SK-N-SH (cell line): Measurements from ENCODE around the gene TICRR. TPM values are rescaled to one million over a fixed set of nuclear protein-coding genes. Genes with fewer than 3 reads are reported as not detected.

Experiments
- CTCF ChIA-PET: fragments of 300-600, 350-600 bp; formaldehyde crosslinking; extraction: SDS; loops from one replicate; lab custom pipeline; 2021; lab: Yijun Ruan, JAX
- POLR2A ChIA-PET: fragments of 350-600 bp; sonication (Branson Sonifier 250); formaldehyde crosslinking; extraction: SDS; loops from one replicate; lab custom pipeline; 2020; ENCODE audit warnings: antibody characterized with exemption, inconsistent platforms; lab: Yijun Ruan, JAX
- DNase-seq: peaks from one replicate; pipeline ENCODE4 v3.0.0; 2012
- H2AFZ ChIP-seq: fragments of 200-600 bp; sonication (generic); 2 replicates; pipeline ENCODE4 v1.8.1; 2016; ENCODE audit warnings: antibody characterized with exemption, mild to moderate bottlenecking, low read depth
- H3F3A ChIP-seq: fragments of 200-600 bp; sonication (generic); replicated peaks from 2 replicates; pipeline ENCODE3; 2016; ENCODE audit warnings: antibody characterized with exemption, mild to moderate bottlenecking; ENCODE audit not compliant: insufficient read depth
- H3K27ac ChIP-seq, 2 experiments: fragments of 200-500 bp in 1 of 2; fragments of 200-600 bp in 1 of 2; sonication (Bioruptor generic) in 1 of 2; sonication (generic), shearing (Covaris generic) in 1 of 2; 2 replicates each; pipeline versions ENCODE4 v1.5.1 to v1.6.1; 2014 to 2016; ENCODE audit warnings: low read depth in 2 of 2, inconsistent platforms in 1 of 2, low read length in 1 of 2, mild to moderate bottlenecking in 1 of 2, mixed read lengths in 1 of 2
- H3K27me3 ChIP-seq: fragments of 200-600 bp; sonication (generic), shearing (Covaris generic); 2 replicates; pipeline ENCODE4 v1.6.1; 2016; ENCODE audit warnings: mixed run types; ENCODE audit not compliant: insufficient read depth
- H3K36me3 ChIP-seq, 2 experiments: fragments of 200-500 bp in 1 of 2; fragments of 200-600 bp in 1 of 2; sonication (Bioruptor generic) in 1 of 2; sonication (generic) in 1 of 2; replicated peaks in 1 of 2; 2 replicates each; pipeline versions ENCODE3 to v1.5.1; 2014 to 2016; ENCODE audit warnings: low read length in 1 of 2, mild to moderate bottlenecking in 1 of 2; ENCODE audit not compliant: insufficient read depth in 2 of 2, control insufficient read depth in 1 of 2
- H3K4me1 ChIP-seq, 2 experiments: fragments of 200-500 bp in 1 of 2; fragments of 200-600 bp in 1 of 2; sonication (Bioruptor generic) in 1 of 2; sonication (generic), shearing (Covaris generic) in 1 of 2; 2 replicates each; pipeline versions ENCODE4 v1.5.1 to v1.6.1; 2014 to 2016; ENCODE audit warnings: low read depth in 1 of 2, low read length in 1 of 2, mixed run types in 1 of 2; ENCODE audit not compliant: insufficient read depth in 2 of 2, control insufficient read depth in 1 of 2
- H3K4me2 ChIP-seq: fragments of 200-600 bp; sonication (generic), shearing (Covaris generic); 2 replicates; pipeline ENCODE4 v1.6.1; 2017; ENCODE audit warnings: mixed run types
- H3K4me3 ChIP-seq, 2 experiments: fragments of 200-500 bp in 1 of 2; fragments of 200-600 bp in 1 of 2; sonication (Bioruptor generic) in 1 of 2; sonication (generic), shearing (Covaris generic) in 1 of 2; 2 replicates each; pipeline versions ENCODE4 v1.5.1 to v1.8.1; 2014 to 2016; ENCODE audit warnings: low read depth in 2 of 2, inconsistent platforms in 1 of 2, low read length in 1 of 2, mild to moderate bottlenecking in 1 of 2, mixed read lengths in 1 of 2, moderate library complexity in 1 of 2
- H3K79me2 ChIP-seq: fragments of 200-600 bp; sonication (generic); 2 replicates; pipeline ENCODE4 v1.8.1; 2017; ENCODE audit warnings: mild to moderate bottlenecking; ENCODE audit not compliant: insufficient read depth
- H3K9ac ChIP-seq: fragments of 200-600 bp; sonication (generic); 2 replicates; pipeline ENCODE4 v1.6.1; 2017; ENCODE audit warnings: mixed run types
- H3K9me2 ChIP-seq: fragments of 200-600 bp; sonication (generic); 2 replicates; pipeline ENCODE4 v1.6.1; 2017; ENCODE audit warnings: mixed run types
- H3K9me3 ChIP-seq: fragments of 200-600 bp; sonication (generic); 2 replicates; pipeline ENCODE4 v1.6.1; 2017; ENCODE audit warnings: mixed run types, mild to moderate bottlenecking, moderate library complexity
- H4K20me1 ChIP-seq: fragments of 200-600 bp; sonication (generic); 2 replicates; pipeline ENCODE4 v1.6.1; 2017; ENCODE audit warnings: mild to moderate bottlenecking, mixed run types; ENCODE audit not compliant: insufficient read depth
- CHD2 ChIP-seq: fragments of 150-350 bp; IDR thresholded peaks from 2 replicates; pipeline ENCODE4 v1.6.1; 2018; ENCODE audit warnings: low read length; ENCODE audit not compliant: partially characterized antibody
- CTCF ChIP-seq: fragments of 200-600 bp; sonication (generic); IDR thresholded peaks from 2 replicates; pipeline ENCODE4 v1.6.1; 2017; ENCODE audit warnings: antibody characterized with exemption, mild to moderate bottlenecking, moderate library complexity
- ELF1 ChIP-seq: IDR thresholded peaks from 2 replicates; pipeline ENCODE4 v1.4.0; 2012
- JUND ChIP-seq: IDR thresholded peaks from 2 replicates; pipeline ENCODE4 v1.4.0; 2012
- NRF1 ChIP-seq: IDR thresholded peaks from 2 replicates; pipeline ENCODE4 v1.6.1; 2012; ENCODE audit warnings: low read depth, mild to moderate bottlenecking, low read length
- SIN3A ChIP-seq: IDR thresholded peaks from 2 replicates; pipeline ENCODE4 v1.6.1; 2012; ENCODE audit warnings: low read depth, mild to moderate bottlenecking, low read length, moderate library complexity, borderline replicate concordance
- SMC3 ChIP-seq: IDR thresholded peaks from 2 replicates; pipeline ENCODE4 v1.6.1; 2012; ENCODE audit warnings: low read depth, low read length, improper control_type of control experiment
- WGBS: methylation state at CpG from one replicate; pipeline ENCODE4 v1.1.6; 2017; ENCODE audit warnings: low lambda C conversion rate; 5-methylcytosine and 5-hydroxymethylcytosine counted together
- polyA plus RNA-seq, 3 experiments: library from polyadenylated mRNA; depleted of rRNA; stranded (reverse); fragments of >200 nt; gene quantifications; 2 replicates each; pipeline ENCODE4 v1.2.3, GENCODE V29; 2012

Gene TICRR
- polyA plus RNA-seq, 1 of the 3 experiments (the other 2 are of a cell fraction) = 3.2 TPM

GRCh38 chr15:89665449-89666181, 90.3 kb downstream of the TICRR start:
- Histone ChIP-seq H4K20me1 (no peaks in the 10 kb centered on the region), H3K4me1 (peaks cover 12 to 19% of the 10 kb centered on the region in 2 experiments; a peak in 3 of 4 replicates), H3K36me3 (no peaks in the 10 kb centered on the region), H3K79me2 (no peaks in the 10 kb centered on the region), H3K4me2 (no peak overlapping the region), H3K4me3 (peak overlapping the region in 1 of 2 experiments; percentile 37; a peak in 2 of 4 replicates), H2AFZ (peak overlapping the region; percentile 83; the same call in 1 of the 2 replicates), H3K9me3 (no peaks in the 10 kb centered on the region), H3K9me2 (no peaks in the 10 kb centered on the region), H3F3A (peaks cover 22% of the 10 kb centered on the region), H3K27ac (no peak overlapping the region; a peak in 1 of 4 replicates), H3K9ac (no peak overlapping the region), H3K27me3 (no peaks in the 10 kb centered on the region)
- WGBS = 46% methylated on average over 10 of the region's 72 CpGs
- ChIA-PET POLR2A (interaction anchor here (0.6 to 1.3 kb wide), 7 partner anchors 11 to 228 kb away, joined by 3 to 5 read pairs (median 3); partner anchors contain the start of gene AP3S2), CTCF (interaction anchor here (0.6 to 2.1 kb wide), 7 partner anchors 12 to 1237 kb away, joined by 3 to 12 read pairs (median 3); partner anchors contain the start of genes MESP1 and TICRR)
- TF ChIP-seq ELF1 = no peak
- peak; percentile 66 for TF ChIP-seq CHD2
- DNase-seq = peak; percentile 91

DNA sequence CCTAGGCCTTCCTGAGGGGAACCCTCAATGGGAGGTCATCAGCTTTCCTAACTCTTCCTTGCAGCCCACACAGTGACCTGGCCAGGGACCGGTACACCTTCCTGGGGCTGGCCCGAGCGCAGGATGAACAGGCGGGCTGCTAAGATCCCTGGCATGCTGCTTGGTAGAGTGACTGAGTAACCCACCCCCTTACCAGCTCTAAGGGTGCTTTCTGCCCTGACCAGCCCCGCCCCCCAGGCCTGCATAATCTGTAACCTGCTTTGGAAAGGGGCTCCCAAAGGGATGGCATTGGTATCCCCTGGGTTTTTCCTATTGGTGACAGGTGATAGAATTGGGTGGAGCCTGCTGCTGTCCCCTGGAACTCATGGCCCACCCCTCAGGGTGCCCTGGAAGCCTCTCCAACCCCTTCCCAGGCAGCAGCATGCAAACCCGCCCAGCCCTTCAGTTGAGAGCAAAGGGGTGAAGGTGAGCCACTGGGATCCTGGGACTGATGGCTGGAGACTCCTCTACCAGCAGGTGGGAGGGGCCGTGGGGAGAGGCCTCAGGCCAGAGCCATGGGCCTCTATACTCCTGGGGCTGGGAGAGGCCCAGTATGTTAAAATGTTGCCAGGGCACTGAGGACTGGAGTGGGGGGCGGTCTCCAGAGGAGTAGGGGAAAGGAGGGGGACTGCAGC, 91.1 kb downstream of the TICRR start:
- CTCF ChIA-PET = interaction anchor here (1.0 to 1.2 kb wide), 2 partner anchors 91 to 222 kb away, joined by 3 read pairs; partner anchors contain the start of gene TICRR
- peak overlapping the region; percentile 35; the same call in 1 of the 2 replicates for H2AFZ ChIP-seq
- POLR2A ChIA-PET = interaction anchor here (1.2 to 1.3 kb wide), 3 partner anchors 12 to 228 kb away, joined by 3 to 4 read pairs (median 4); partner anchors contain the start of gene AP3S2
- no peaks in the 10 kb centered on the region for H4K20me1 ChIP-seq
- H3K27ac ChIP-seq = no peak overlapping the region
- TF ChIP-seq SMC3 = no peak
- no peak for TF ChIP-seq NRF1
- TF ChIP-seq SIN3A = no peak
- no peak for TF ChIP-seq ELF1
- no peak for TF ChIP-seq JUND
- no peak for TF ChIP-seq CTCF
- no peaks in the 10 kb centered on the region for H3K9me2 ChIP-seq
- H3K36me3 ChIP-seq = no peaks in the 10 kb centered on the region
- no peak overlapping the region for H3K9ac ChIP-seq
- no peaks in the 10 kb centered on the region for H3K9me3 ChIP-seq
- 94% methylated on average over 4 of the region's 8 CpGs for WGBS
- H3F3A ChIP-seq = peaks cover 22% of the 10 kb centered on the region
- no peaks in the 10 kb centered on the region for H3K79me2 ChIP-seq
- no peak overlapping the region for H3K4me3 ChIP-seq
- H3K4me2 ChIP-seq = no peak overlapping the region
- H3K4me1 ChIP-seq = peaks cover 12 to 19% of the 10 kb centered on the region in 2 experiments; a peak in 3 of 4 replicates
- DNase-seq = no peak
- no peaks in the 10 kb centered on the region for H3K27me3 ChIP-seq
